Subcutaneous adipose tissue (tissue), 4 donors: ENCODE results near the gene AATF. TPM values are rescaled to one million over a fixed set of nuclear protein-coding genes. Genes with fewer than 3 reads are reported as not detected.

Experiments
- total RNA-seq, 4 donors: library from RNA; depleted of rRNA; stranded (reverse); fragments of >200 nt; gene quantifications; one replicate each; pipeline ENCODE4 v1.1.0, GENCODE V29; 2016
- TF ChIP-seq, protein P1 (sequence below): fragments of 450-650 bp; IDR thresholded peaks from one replicate; pipeline ENCODE4 v1.5.1; 2016; ENCODE audit warnings: low read depth, mild to moderate bottlenecking, control low read depth, antibody characterized with exemption, moderate library complexity

The AATF gene
- total RNA-seq, 4 donors from 2014 or later: 25.3 to 38.3 (median 29.1) TPM

DNA sequence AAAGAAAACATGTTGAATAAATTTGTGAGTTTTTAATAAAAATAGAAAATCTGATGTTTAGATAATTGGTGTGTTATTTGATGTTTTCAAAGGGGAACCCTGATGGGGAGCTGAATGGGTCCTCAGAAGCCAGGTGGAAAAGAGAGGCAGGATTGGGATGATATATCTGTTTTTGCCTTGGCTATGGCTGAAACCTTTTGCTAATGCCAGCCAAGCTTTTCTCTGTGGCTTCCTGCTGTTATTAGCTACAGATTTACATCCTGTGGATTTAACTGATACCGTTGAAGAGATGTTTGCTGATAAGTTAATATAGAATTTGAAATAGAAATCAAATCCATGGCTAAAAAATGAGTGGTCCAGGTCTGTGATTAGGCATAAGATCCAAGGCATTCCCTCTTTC is 4.2 kb upstream of the AATF start:
- TF ChIP-seq, protein P1, sequence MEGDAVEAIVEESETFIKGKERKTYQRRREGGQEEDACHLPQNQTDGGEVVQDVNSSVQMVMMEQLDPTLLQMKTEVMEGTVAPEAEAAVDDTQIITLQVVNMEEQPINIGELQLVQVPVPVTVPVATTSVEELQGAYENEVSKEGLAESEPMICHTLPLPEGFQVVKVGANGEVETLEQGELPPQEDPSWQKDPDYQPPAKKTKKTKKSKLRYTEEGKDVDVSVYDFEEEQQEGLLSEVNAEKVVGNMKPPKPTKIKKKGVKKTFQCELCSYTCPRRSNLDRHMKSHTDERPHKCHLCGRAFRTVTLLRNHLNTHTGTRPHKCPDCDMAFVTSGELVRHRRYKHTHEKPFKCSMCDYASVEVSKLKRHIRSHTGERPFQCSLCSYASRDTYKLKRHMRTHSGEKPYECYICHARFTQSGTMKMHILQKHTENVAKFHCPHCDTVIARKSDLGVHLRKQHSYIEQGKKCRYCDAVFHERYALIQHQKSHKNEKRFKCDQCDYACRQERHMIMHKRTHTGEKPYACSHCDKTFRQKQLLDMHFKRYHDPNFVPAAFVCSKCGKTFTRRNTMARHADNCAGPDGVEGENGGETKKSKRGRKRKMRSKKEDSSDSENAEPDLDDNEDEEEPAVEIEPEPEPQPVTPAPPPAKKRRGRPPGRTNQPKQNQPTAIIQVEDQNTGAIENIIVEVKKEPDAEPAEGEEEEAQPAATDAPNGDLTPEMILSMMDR: no peak

- TF ChIP-seq, protein P1: no peak
These were observed 3.6 kb upstream of the AATF start for GRCh38 chr17:36945140-36945539.

DNA sequence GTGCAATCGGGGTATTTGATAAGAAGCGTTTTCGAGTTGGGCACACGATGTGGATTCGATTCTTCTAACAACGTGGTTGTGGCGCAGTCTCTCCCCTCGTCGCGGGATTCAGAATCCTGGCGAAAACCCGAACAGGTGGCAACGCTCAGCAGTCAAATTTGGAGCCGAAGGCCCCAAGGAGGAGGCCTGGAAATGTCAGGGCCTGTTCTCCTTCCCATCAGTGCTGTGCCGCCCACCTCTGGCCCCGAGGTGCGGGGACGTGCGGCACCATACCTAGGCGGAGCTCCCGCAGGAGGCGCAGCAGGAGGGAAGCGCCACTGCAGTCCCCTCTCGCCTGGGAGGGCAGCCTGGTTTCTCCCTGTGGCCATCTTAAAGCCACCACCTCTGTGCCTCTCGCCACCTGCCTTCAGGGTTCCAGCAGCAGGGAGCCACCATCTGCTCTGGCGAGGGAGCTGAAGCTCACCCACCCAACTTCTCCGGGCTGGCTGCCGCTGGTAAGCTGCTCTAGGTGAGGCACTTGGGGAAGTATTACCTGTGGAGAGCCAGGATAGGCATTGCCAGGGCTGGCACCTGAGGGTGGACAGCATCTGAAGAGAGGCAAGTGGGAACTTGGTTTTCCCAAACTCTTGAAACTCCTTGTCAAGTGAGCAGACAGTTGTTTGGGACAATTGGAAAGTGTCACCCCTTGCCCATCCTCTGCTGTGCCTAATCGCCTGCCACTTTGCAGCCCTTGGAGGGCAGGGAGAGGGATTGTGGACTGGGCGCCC is 2.6 kb upstream of the AATF start:
- TF ChIP-seq, protein P1: no peak

- TF ChIP-seq, protein P1: no peak
These were observed 2.0 kb upstream of the AATF start for GRCh38 chr17:36946726-36947091.

DNA sequence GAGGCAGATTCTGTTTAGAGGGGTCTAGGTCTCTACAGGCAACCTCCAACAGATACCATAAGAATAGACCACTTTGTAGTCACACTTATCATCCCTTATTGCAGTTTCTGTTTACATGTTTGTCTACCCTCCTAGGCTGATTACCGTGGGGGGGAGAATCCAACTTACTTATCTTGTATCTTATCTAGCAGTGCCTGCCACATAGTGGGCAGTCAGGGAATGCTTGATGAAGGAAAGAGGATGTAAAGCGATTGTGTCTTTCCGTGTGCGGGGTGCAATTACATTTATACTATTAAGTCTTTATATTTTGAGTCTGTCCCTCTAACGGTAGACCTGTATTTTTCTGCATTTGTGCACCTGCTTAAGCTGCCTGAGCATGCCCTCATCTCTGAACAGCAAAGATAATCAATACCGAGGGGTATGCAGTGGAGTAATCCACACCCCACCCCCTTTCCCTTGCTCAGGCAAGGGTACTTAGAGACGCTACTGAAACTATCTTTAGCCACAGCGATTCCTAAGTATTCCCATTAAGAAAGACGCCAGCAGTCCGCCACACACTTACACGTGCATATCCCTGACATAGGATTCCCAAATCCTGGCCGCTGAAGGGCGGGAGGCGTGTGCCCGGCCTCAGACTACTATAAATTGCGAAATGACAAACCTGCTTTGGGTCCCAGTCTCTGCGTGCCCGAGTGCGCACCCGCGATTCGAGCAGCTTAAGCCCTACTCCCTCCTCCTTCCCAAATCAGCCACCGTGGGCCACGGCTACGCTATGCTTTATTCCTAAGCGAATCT is 635 bp upstream of the AATF start:
- TF ChIP-seq, protein P1: no peak

DNA sequence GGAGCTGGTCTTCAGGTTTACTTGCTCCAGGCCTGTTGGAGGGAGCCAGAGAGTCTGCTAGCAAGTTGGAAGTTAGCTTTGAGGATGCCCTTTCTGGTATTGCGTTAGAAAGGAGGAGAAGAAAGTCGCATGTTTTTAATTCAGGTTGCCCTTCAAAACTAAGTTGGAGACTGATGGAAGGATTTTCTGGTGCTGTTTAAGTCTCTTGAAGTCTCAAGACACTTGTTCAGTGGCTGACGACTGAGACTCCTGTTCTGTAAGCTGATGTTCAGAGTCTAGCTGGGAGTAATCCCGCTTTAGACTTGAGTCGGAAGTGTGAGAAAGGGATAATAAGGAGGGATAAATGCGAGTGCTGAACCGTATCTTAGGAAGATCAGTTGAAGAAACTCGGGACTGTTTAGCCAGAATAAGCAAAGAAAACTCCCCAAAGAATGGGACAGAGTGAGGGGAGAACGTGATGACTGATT is 740 bp downstream of the AATF start:
- TF ChIP-seq, protein P1: no peak

DNA sequence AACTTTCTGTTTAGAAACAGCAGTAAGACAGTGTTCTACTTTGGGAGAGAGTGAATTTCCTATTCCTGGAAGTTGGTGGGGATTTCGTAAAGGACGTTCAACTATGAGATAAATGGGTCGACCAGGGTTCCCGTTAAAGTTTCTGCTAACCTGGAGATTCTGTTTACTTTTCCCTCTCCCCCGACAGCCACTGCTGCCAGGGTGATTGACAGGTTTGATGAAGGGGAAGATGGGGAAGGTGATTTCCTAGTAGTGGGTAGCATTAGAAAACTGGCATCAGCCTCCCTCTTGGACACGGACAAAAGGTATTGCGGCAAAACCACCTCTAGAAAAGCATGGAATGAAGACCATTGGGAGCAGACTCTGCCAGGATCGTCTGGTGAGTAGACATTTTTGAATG is 1.3 kb downstream of the AATF start:
- TF ChIP-seq, protein P1: no peak
